ENCODE measurements around the gene PDGFA. TPM values are rescaled to one million over a fixed set of nuclear protein-coding genes. Genes with fewer than 3 reads are reported as not detected.

Gene PDGFA
- total RNA-seq, 1 donor from 2014 or later: 78.8 TPM

- Mint-ChIP-seq H3K4me3 (no peak overlapping the region), H3K4me1 (peaks cover 36% of the 10 kb centered on the region), H3K36me3 (no peaks in the 10 kb centered on the region), H3K27me3 (ENCODE audit: low read depth) (no peaks in the 10 kb centered on the region), H3K27ac (peak overlapping the region; percentile 92), H3K9me3 (no peaks in the 10 kb centered on the region)
- DNase-seq (ENCODE audit: low spot score in 2 of 2, unreplicated experiment in 2 of 2): peak; percentile 91 to 94
- no peak for TF ChIP-seq CTCF (IDR thresholded peaks at IDR 0.05; ENCODE audit: unreplicated experiment)
Measured at GRCh38 chr7:455110-455928, 64.3 kb downstream of the PDGFA start.

GRCh38 chr7:454356-455109 lies 65.1 kb downstream of the PDGFA start:
- no peak for TF ChIP-seq CTCF (IDR thresholded peaks at IDR 0.05; ENCODE audit: unreplicated experiment)
- H3K36me3 Mint-ChIP-seq: no peaks in the 10 kb centered on the region
- H3K4me3 Mint-ChIP-seq: no peak overlapping the region
- H3K27me3 Mint-ChIP-seq (ENCODE audit: low read depth): no peaks in the 10 kb centered on the region
- no peak overlapping the region for H3K27ac Mint-ChIP-seq
- DNase-seq (ENCODE audit: low spot score in 2 of 2, unreplicated experiment in 2 of 2): no peak
- H3K9me3 Mint-ChIP-seq: no peaks in the 10 kb centered on the region
- H3K4me1 Mint-ChIP-seq: peaks cover 35% of the 10 kb centered on the region

GRCh38 chr7:453597-454306 lies 65.9 kb downstream of the PDGFA start:
- no peaks in the 10 kb centered on the region for H3K27me3 Mint-ChIP-seq (ENCODE audit: low read depth)
- peaks cover 36% of the 10 kb centered on the region for H3K4me1 Mint-ChIP-seq
- no peaks in the 10 kb centered on the region for H3K36me3 Mint-ChIP-seq
- H3K4me3 Mint-ChIP-seq: no peak overlapping the region
- no peak overlapping the region for H3K27ac Mint-ChIP-seq
- TF ChIP-seq CTCF (IDR thresholded peaks at IDR 0.05; ENCODE audit: unreplicated experiment): no peak
- H3K9me3 Mint-ChIP-seq: no peaks in the 10 kb centered on the region
- no peak for DNase-seq (ENCODE audit: low spot score in 2 of 2, unreplicated experiment in 2 of 2)

- DNase-seq (ENCODE audit: low spot score in 2 of 2, unreplicated experiment in 2 of 2): no peak
- no peaks in the 10 kb centered on the region for H3K36me3 Mint-ChIP-seq
Measured at GRCh38 chr7:452791-453455, 66.7 kb downstream of the PDGFA start.

More at GRCh38 chr7:452791-453455, 66.7 kb downstream of the PDGFA start:
- Mint-ChIP-seq H3K9me3 (no peaks in the 10 kb centered on the region), H3K4me1 (peaks cover 36% of the 10 kb centered on the region), H3K27ac (peak overlapping the region; percentile 34), H3K4me3 (no peak overlapping the region), H3K27me3 (ENCODE audit: low read depth) (no peaks in the 10 kb centered on the region)
- no peak for TF ChIP-seq CTCF (IDR thresholded peaks at IDR 0.05; ENCODE audit: unreplicated experiment)

All from mesothelial cell of epicardium (in vitro differentiated cells).